ENCODE results near the gene DOCK4. TPM values are rescaled to one million over a fixed set of nuclear protein-coding genes. Genes with fewer than 3 reads are reported as not detected.
A peak's percentile ranks its signal among the peaks of the same experiment; 100 is the strongest.

DOCK4 gene
- total RNA-seq, 1 experiment from 2014 or later: 4.9 TPM

- H3K27ac Mint-ChIP-seq: peak overlapping the region; percentile 11 to 86 (median 44); a peak in 3 of 7 replicates
- Histone ChIP-seq H3K9me3 (ENCODE audit: control insufficient read depth, low read depth, low read length) (no peaks in the 10 kb centered on the region), H3K79me2 (ENCODE audit: insufficient read depth, low read length) (no peaks in the 10 kb centered on the region; the same call in 1 of the 2 replicates), H2AK5ac (ENCODE audit: insufficient read length, low read length) (no peak overlapping the region), H2BK20ac (ENCODE audit: low read depth, low read length, poor library complexity, severe bottlenecking) (no peak overlapping the region), H3K23me2 (ENCODE audit: insufficient read length, low read depth, low read length, poor library complexity, severe bottlenecking) (no peaks in the 10 kb centered on the region), H4K20me1 (ENCODE audit: control insufficient read depth, insufficient read depth, insufficient read length) (no peaks in the 10 kb centered on the region), H4K8ac (replicated peaks; ENCODE audit: insufficient read length, low read depth, low read length) (no peak overlapping the region), H3K14ac (ENCODE audit: insufficient read depth, low read length) (no peak overlapping the region), H2BK120ac (ENCODE audit: low read depth, low read length, poor library complexity, severe bottlenecking) (no peak overlapping the region), H3K27ac (ENCODE audit: insufficient read length, low read depth, low read length) (no peak overlapping the region), H3K27me3 (ENCODE audit: insufficient read depth, low read length) (no peaks in the 10 kb centered on the region), H3K23ac (ENCODE audit: insufficient read length, low read depth, low read length) (no peak overlapping the region), H3K18ac (ENCODE audit: insufficient read length, low read depth, low read length) (no peak overlapping the region), H2BK12ac (ENCODE audit: insufficient read length, low read depth, low read length) (no peak overlapping the region), H2BK15ac (ENCODE audit: low read depth, low read length) (no peak overlapping the region), H3T11ph (ENCODE audit: low read length) (no peak overlapping the region), H3K56ac (ENCODE audit: insufficient read length, low read depth, low read length) (no peak overlapping the region), H2BK5ac (ENCODE audit: insufficient read length, low read length) (no peak overlapping the region), H4K5ac (ENCODE audit: insufficient read length, low read depth, low read length) (no peak overlapping the region), H2AFZ (ENCODE audit: low read length) (no peak overlapping the region), H3K79me1 (ENCODE audit: insufficient read depth, low read depth, low read length, poor library complexity, severe bottlenecking) (peaks cover 4% of the 10 kb centered on the region), H3K4me1 (ENCODE audit: insufficient read depth, low read length) (peaks cover 13% of the 10 kb centered on the region; the same call in 1 of the 2 replicates), H3K4ac (ENCODE audit: low read depth, low read length) (no peak overlapping the region), H3K9ac (ENCODE audit: extremely low read depth, insufficient read length, low read length) (no peak overlapping the region), H4K91ac (ENCODE audit: insufficient read length, low read depth, low read length) (no peak overlapping the region), H3K4me2 (ENCODE audit: insufficient read depth, insufficient read length, low read length) (no peak overlapping the region)
- no CpG with 5 or more reads among the region's 7 CpGs for WGBS (ENCODE audit: extremely low coverage, insufficient read length, low lambda C conversion rate)
- no peaks in the 10 kb centered on the region for H3K9me3 Mint-ChIP-seq
- no peaks in the 10 kb centered on the region for H3K36me3 Mint-ChIP-seq (ENCODE audit: insufficient read depth in 1 of 3, low read depth in 3 of 3)
- peak overlapping the region in 1 of 2 experiments; percentile 22; a peak in 2 of 5 replicates for H3K4me3 Mint-ChIP-seq
- peaks cover 34 to 48% of the 10 kb centered on the region in 2 experiments for H3K4me1 Mint-ChIP-seq
- no peak for DNase-seq
- no peak for TF ChIP-seq CTCF (conservative IDR thresholded peaks at IDR 0.05)
- H3K27me3 Mint-ChIP-seq (ENCODE audit: low read depth): no peaks in the 10 kb centered on the region
These were observed 45.4 kb downstream of the DOCK4 start for GRCh38 chr7:112160771-112161150.
